Activated T-cell treated with anti-CD3 and anti-CD28 coated beads, Interleukin-2, amount 50 U/mL, for 72 hours (primary cell): Measurements from ENCODE around the gene SYTL1. TPM values are rescaled to one million over a fixed set of nuclear protein-coding genes. Genes with fewer than 3 reads are reported as not detected.

Source experiments
- ATAC-seq, 2 donors: fragments of 150-1000 bp; cut with Tn5 transposase; replicated peaks in 1 of 2; 2 replicates each; pipeline ENCODE4 v1.10.0; 2021; ENCODE audit warnings: moderate library complexity in 2 of 2, mild to moderate bottlenecking in 1 of 2
- DNase-seq, 2 donors: peaks; one replicate each; pipeline ENCODE4 v3.0.0; 2021 to 2022; ENCODE audit warnings: mixed read lengths in 1 of 2
- H3K27ac Mint-ChIP-seq: one replicate; pipeline ENCODE4 v1.8.0; 2022; ENCODE audit warnings: mild to moderate bottlenecking, moderate library complexity, mixed read lengths
- H3K27me3 Mint-ChIP-seq: one replicate; pipeline ENCODE4 v1.8.0; 2022; ENCODE audit warnings: low read depth, mixed read lengths
- H3K36me3 Mint-ChIP-seq, 2 donors: one replicate each; pipeline ENCODE4 v1.8.0; 2022; ENCODE audit warnings: mixed read lengths in 2 of 2, mild to moderate bottlenecking in 1 of 2; ENCODE audit not compliant: insufficient read depth in 2 of 2
- H3K4me1 Mint-ChIP-seq: one replicate; pipeline ENCODE4 v1.8.0; 2022; ENCODE audit warnings: low read depth, mixed read lengths
- H3K4me3 Mint-ChIP-seq, 2 donors: one replicate each; pipeline ENCODE4 v1.8.0; 2022; ENCODE audit warnings: mild to moderate bottlenecking in 2 of 2, mixed read lengths in 2 of 2, moderate library complexity in 2 of 2
- H3K9me3 Mint-ChIP-seq, 2 donors: one replicate each; pipeline ENCODE4 v1.8.0; 2022; ENCODE audit warnings: mixed read lengths in 2 of 2
- total RNA-seq, 2 donors: library from RNA; stranded (reverse); gene quantifications; one replicate each; pipeline ENCODE4 v1.2.3, GENCODE V29; 2022

The SYTL1 gene
- total RNA-seq, 2 donors from 2014 or later: 73.1 to 89.9 TPM

GRCh38 chr1:27330786-27331185, 11.0 kb upstream of the SYTL1 start:
- ATAC-seq (no peak), DNase-seq (no peak)
- no peaks in the 10 kb centered on the region for H3K9me3 Mint-ChIP-seq
- no peak overlapping the region for H3K27ac Mint-ChIP-seq
- H3K36me3 Mint-ChIP-seq: peaks cover 0 to 16% of the 10 kb centered on the region in 2 donors
- H3K27me3 Mint-ChIP-seq: no peaks in the 10 kb centered on the region
- peaks cover 40% of the 10 kb centered on the region for H3K4me1 Mint-ChIP-seq
- H3K4me3 Mint-ChIP-seq: no peak overlapping the region

DNA sequence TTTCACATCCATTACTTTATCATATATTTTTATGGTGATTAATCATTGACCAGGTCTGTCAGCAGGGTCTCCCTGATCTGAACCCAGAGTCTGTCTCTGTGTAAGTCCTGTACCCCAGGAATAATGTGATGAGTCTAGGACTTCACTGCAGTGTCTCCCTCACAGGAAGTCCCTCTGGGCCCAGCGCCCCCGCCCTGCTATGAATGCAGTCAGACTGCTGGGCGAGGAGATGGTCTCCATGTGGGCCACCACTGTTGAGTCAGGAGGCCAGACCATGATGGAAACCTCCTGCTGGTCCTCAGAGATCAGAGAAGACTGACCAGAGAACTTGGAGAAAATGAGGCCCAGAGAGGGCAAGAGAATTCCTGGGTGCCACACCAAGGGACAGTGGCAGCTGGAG, 10.4 kb upstream of the SYTL1 start:
- H3K4me3 Mint-ChIP-seq: no peak overlapping the region
- DNase-seq: no peak
- H3K27ac Mint-ChIP-seq: no peak overlapping the region
- H3K27me3 Mint-ChIP-seq: no peaks in the 10 kb centered on the region
- H3K4me1 Mint-ChIP-seq: peaks cover 33% of the 10 kb centered on the region
- no peak for ATAC-seq
- peaks cover 0 to 16% of the 10 kb centered on the region in 2 donors for H3K36me3 Mint-ChIP-seq
- no peaks in the 10 kb centered on the region for H3K9me3 Mint-ChIP-seq

DNA sequence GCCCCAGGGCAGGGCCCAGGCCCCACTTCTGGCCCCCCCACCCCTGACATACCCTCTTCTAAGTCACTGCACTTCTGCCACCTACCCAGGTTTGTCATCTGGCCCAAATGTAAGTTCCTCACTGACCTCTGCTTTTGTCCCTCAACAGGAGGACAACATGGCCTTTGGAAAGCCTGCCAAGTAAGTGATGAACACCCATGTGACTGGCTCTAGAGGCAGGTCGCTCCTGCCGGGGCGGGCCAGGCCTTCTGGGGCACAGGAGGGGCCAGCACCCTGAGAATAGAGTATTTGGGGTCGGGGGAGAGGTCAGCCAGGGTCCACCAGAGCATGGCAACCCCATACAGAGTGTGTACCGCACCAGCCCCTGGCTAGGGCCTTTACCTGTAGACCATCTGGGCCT, 9.9 kb upstream of the SYTL1 start:
- H3K4me3 Mint-ChIP-seq: no peak overlapping the region
- no peak for ATAC-seq
- no peaks in the 10 kb centered on the region for H3K27me3 Mint-ChIP-seq
- peaks cover 0 to 16% of the 10 kb centered on the region in 2 donors for H3K36me3 Mint-ChIP-seq
- no peaks in the 10 kb centered on the region for H3K9me3 Mint-ChIP-seq
- peaks cover 29% of the 10 kb centered on the region for H3K4me1 Mint-ChIP-seq
- DNase-seq: no peak
- no peak overlapping the region for H3K27ac Mint-ChIP-seq

- H3K27ac Mint-ChIP-seq: peak overlapping the region; percentile 19
- ATAC-seq (peak; percentile 80 to 84), DNase-seq (peak; percentile 63 to 69)
- H3K4me1 Mint-ChIP-seq: peaks cover 25% of the 10 kb centered on the region
- no peaks in the 10 kb centered on the region for H3K27me3 Mint-ChIP-seq
- H3K4me3 Mint-ChIP-seq: no peak overlapping the region
- H3K36me3 Mint-ChIP-seq: peaks cover 0 to 18% of the 10 kb centered on the region in 2 donors
- no peaks in the 10 kb centered on the region for H3K9me3 Mint-ChIP-seq
These were observed 9.1 kb upstream of the SYTL1 start for GRCh38 chr1:27332536-27333281.

DNA sequence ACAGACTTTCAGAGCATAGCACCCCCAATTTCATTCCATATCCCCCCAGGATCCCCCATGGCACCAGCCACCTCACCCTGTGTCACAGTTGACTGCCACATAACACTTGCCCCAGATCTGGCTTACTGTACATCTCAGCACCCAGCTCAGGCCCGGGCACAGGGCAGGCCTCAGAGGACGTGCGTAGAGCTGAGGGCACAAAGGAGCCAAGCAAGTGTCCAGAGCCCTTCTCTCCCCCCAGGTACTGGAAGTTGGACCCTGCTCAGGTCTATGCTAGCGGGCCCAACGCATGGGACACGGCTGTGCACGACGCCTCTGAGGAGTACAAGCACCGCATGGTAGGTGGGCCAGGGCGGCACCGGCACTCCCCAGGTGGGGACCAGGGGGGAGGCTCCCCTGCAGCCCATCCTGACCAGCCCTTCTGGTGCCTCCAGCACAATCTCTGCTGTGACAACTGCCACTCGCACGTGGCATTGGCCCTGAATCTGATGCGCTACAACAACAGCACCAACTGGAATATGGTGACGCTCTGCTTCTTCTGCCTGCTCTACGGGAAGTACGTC, 8.0 kb upstream of the SYTL1 start:
- DNase-seq: no peak
- Mint-ChIP-seq H3K4me1 (peaks cover 14% of the 10 kb centered on the region), H3K27me3 (no peaks in the 10 kb centered on the region), H3K36me3 (peaks cover 0 to 13% of the 10 kb centered on the region in 2 donors), H3K9me3 (no peaks in the 10 kb centered on the region), H3K4me3 (no peak overlapping the region), H3K27ac (no peak overlapping the region)
- ATAC-seq: no peak

DNA sequence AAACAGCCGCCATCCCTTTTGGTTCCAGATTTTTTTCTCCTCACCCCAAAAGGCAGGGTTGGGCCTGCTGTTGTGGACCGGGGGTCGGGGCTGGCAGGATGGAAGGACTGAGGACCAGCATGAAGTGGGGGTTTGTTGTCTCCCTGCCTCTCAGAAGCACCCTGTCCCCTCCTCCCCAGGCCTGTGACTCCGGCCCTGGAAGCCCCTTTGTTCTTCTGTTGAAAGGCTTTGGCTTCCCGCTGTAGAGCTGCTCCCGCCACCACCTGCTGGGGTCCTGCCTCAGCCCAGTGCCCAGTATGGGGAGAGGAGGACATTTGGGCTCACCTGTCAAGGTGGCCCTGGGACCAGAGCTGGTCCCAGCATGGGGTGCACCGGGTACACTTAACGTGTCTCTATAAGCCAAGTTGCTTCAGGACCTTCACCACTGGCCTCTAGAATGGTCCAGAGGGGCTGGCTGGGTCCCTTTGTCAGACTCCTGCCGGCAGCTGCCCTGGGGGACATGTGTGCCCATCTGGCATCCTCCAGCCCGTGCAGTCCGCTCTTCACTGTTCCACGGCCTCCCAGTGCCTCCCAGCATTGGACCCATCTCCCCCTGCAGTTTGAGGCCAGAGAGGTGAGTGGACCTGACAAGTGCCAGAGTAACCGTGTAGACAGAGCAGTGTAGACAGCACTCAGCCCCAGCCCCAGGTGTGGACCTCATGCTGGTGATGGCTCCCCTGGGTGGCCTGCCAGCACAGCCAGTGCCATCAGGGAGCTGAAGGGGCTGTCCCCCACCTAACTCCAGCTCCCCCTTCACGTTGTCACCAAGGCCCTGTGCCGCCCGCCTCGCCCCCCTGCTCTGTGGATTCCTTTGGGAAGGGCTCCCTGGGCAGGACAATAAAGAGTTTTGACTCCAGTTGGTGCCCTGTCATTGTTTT, 6.1 kb upstream of the SYTL1 start:
- Mint-ChIP-seq H3K27ac (no peak overlapping the region), H3K27me3 (no peaks in the 10 kb centered on the region), H3K4me3 (no peak overlapping the region), H3K4me1 (peaks cover 23% of the 10 kb centered on the region), H3K36me3 (peaks cover 0 to 13% of the 10 kb centered on the region in 2 donors), H3K9me3 (no peaks in the 10 kb centered on the region)
- no peak for ATAC-seq
- no peak for DNase-seq

DNA sequence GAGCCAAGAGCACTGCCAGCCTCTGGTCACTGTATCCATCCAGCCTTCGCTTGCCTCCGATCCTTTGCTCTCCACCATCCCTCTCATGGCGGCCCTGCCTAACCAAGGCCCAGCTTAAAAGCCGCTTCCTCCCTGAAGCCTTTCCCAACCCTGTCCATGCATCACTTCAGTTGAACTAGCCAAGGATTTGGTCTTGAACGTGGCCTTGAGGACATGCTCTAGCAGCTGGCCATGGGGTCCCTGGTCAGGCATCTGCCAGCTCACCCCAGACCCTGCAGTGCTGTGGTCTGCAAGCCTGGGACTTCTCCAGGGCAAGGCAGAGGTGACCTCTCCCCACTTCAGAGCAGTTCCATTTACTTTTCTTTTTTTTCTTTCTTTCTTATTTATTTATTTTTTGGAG, 5.1 kb upstream of the SYTL1 start:
- Mint-ChIP-seq H3K4me3 (no peak overlapping the region), H3K27me3 (no peaks in the 10 kb centered on the region), H3K27ac (no peak overlapping the region), H3K36me3 (peaks cover 1 to 12% of the 10 kb centered on the region in 2 donors), H3K9me3 (no peaks in the 10 kb centered on the region), H3K4me1 (peaks cover 33% of the 10 kb centered on the region)
- DNase-seq: no peak
- ATAC-seq: no peak

DNA sequence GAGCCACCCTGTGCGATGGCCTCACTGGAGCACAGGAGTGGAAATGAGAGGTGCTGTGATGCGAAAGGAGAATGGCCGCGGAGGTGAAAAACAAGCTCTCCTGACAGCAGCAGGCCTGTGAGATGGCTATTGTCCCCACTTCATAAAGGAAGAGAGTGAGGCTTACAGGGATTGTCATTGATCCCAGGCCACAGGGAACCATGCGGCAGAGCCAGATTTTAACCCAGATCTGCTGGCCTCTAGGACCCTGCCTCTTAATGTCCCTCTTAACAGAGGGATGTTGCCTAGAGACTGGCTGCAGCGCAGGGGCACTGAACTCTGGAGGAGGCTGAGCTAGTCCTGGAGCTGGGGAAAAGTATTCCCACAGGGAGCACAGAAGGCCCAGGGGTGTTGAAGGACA, 3.1 kb upstream of the SYTL1 start:
- Mint-ChIP-seq H3K36me3 (peaks cover 6 to 7% of the 10 kb centered on the region in 2 donors), H3K27ac (peak overlapping the region; percentile 47), H3K4me3 (no peak overlapping the region), H3K27me3 (no peaks in the 10 kb centered on the region), H3K9me3 (no peaks in the 10 kb centered on the region), H3K4me1 (peaks cover 39% of the 10 kb centered on the region)
- ATAC-seq (no peak), DNase-seq (no peak)

DNA sequence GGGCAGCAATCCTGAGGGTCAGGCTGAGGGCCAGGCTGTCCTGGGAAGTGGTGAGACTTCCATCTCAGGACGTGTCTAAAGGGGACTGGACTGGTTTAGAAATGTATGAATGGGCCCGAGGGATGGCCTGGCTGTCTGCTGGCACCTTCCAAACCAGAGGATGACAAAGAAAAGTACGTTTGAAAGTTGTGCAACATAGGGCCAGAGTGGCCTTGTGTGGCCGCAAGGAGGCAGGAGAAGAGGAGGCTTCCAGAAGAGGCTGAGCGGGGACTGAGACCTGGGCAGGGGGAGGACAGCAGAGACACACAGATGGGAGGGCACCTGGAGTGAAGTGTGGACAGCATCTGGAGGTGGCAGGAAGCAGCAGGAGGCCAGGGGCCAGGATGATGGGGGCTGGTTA, 2.6 kb upstream of the SYTL1 start:
- H3K27ac Mint-ChIP-seq: peak overlapping the region; percentile 47
- DNase-seq: no peak
- H3K9me3 Mint-ChIP-seq: no peaks in the 10 kb centered on the region
- peak overlapping the region in 1 of 2 donors; percentile 41 for H3K4me3 Mint-ChIP-seq
- no peak for ATAC-seq
- peaks cover 44% of the 10 kb centered on the region for H3K4me1 Mint-ChIP-seq
- H3K27me3 Mint-ChIP-seq: no peaks in the 10 kb centered on the region
- H3K36me3 Mint-ChIP-seq: peaks cover 6 to 7% of the 10 kb centered on the region in 2 donors

- peaks cover 50% of the 10 kb centered on the region for H3K4me1 Mint-ChIP-seq
- no peaks in the 10 kb centered on the region for H3K9me3 Mint-ChIP-seq
- DNase-seq (peak; percentile 37 to 53), ATAC-seq (peak; percentile 55 to 62)
- H3K27ac Mint-ChIP-seq: peak overlapping the region; percentile 36
- H3K4me3 Mint-ChIP-seq: peak overlapping the region; percentile 77 to 87
- no peaks in the 10 kb centered on the region for H3K27me3 Mint-ChIP-seq
- peaks cover 7 to 8% of the 10 kb centered on the region in 2 donors for H3K36me3 Mint-ChIP-seq
These were observed 562 bp downstream of the SYTL1 start for GRCh38 chr1:27342391-27342777.

DNA sequence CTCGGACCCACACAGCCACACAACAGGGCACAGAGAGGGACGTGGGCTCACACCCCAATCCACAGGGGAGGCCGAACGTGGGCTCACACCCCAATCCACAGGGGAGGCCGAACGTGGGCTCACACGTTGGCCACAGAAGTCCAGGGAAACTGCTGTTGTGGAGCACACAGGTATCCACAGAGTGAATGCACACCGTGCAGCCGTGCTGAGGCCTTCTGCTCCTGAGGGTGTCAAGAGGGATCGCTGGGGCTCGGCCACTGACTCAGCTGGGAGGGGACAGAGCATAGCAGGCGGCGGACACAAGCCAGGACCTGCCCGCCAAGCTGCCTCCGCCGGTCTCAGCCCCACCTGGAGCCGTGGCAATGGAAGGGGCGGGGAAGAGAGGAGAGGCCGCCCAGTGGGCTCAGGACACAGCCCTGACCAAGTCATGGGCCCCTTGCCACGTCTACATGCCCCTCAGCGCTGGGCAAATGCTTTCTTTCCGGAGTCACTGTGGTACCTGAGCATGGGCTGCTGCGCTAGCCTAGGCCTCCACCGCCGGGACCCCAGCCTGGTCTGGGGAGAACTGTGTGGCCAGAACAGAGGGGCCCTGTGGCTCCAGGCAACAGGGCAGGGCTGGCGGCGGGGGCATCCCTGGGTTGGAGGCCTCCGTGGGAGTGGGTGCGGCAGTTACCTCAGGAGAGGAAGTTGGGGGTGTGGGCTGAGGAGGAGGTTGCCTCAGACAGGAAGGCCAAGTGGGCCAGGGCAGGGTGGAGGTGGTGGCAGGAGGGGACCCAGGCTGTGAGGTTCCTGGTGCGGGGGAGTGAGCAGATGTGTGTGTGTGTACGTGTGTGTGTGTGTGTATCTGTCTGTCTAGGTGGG, 1.2 kb downstream of the SYTL1 start:
- H3K27me3 Mint-ChIP-seq: no peaks in the 10 kb centered on the region
- peak; percentile 60 to 67 for ATAC-seq
- peak overlapping the region; percentile 77 to 87 for H3K4me3 Mint-ChIP-seq
- no peaks in the 10 kb centered on the region for H3K9me3 Mint-ChIP-seq
- H3K4me1 Mint-ChIP-seq: peaks cover 50% of the 10 kb centered on the region
- peak overlapping the region; percentile 36 for H3K27ac Mint-ChIP-seq
- DNase-seq: peak; percentile 69 to 78
- H3K36me3 Mint-ChIP-seq: peaks cover 7 to 8% of the 10 kb centered on the region in 2 donors

- ATAC-seq (no peak), DNase-seq (no peak)
- Mint-ChIP-seq H3K4me3 (peak overlapping the region; percentile 77 to 87), H3K27me3 (no peaks in the 10 kb centered on the region), H3K36me3 (peaks cover 7 to 8% of the 10 kb centered on the region in 2 donors), H3K9me3 (no peaks in the 10 kb centered on the region), H3K4me1 (peaks cover 51% of the 10 kb centered on the region), H3K27ac (peak overlapping the region; percentile 36)
These were observed 1.8 kb downstream of the SYTL1 start for GRCh38 chr1:27343639-27344025.
